HL-60 (cell line): ENCODE measurements around the gene ERCC4.
"Not testable (repeated sequence)": the region's sequence is repeated elsewhere in the genome, so short reads cannot be mapped to it uniquely, and the experiment has no call there.

Experiments
- DNase-seq, 2 experiments: peaks; one replicate each; pipeline ENCODE4 v3.0.0-alpha.2; 2010 to 2020; ENCODE audit warnings: low read depth in 1 of 2, low spot score in 1 of 2
- H3K27ac ChIP-seq: fragments of 250-450 bp; sonication (Bioruptor Pico); replicated peaks from 2 replicates; pipeline ENCODE4 v1.5.1; 2020; ENCODE audit warnings: mild to moderate bottlenecking, moderate library complexity
- H3K27me3 ChIP-seq: fragments of 250-450 bp; sonication (Bioruptor Pico); 2 replicates; pipeline ENCODE4 v1.5.1; 2021; ENCODE audit warnings: mild to moderate bottlenecking, moderate library complexity; ENCODE audit not compliant: insufficient read depth, poor library complexity, severe bottlenecking
- H3K4me3 ChIP-seq: replicated peaks from 2 replicates; pipeline ENCODE4 v1.5.1; 2011; ENCODE audit warnings: mild to moderate bottlenecking, control low read depth, low read length; ENCODE audit not compliant: insufficient read depth
- CTCF ChIP-seq: IDR thresholded peaks from one replicate; pipeline ENCODE4 v1.5.1; 2011; ENCODE audit warnings: low read length, control low read depth, inconsistent platforms; ENCODE audit not compliant: insufficient read depth
- GABPA ChIP-seq: IDR thresholded peaks from 2 replicates; pipeline ENCODE4 v1.6.1; 2012; ENCODE audit warnings: low read depth
- POLR2AphosphoS5 ChIP-seq: IDR thresholded peaks from 2 replicates; pipeline ENCODE4 v1.6.1; 2012; ENCODE audit warnings: low read depth
- REST ChIP-seq: IDR thresholded peaks from 2 replicates; pipeline ENCODE4 v1.6.1; 2012; ENCODE audit warnings: low read depth; ENCODE audit not compliant: insufficient replicate concordance
- SPI1 ChIP-seq: IDR thresholded peaks from 2 replicates; pipeline ENCODE4 v1.6.1; 2012; ENCODE audit warnings: low read depth, mild to moderate bottlenecking, borderline replicate concordance

Gene ERCC4

GRCh38 chr16:13902677-13903076, 17.3 kb upstream of the ERCC4 start:
- Histone ChIP-seq H3K27me3 (no peaks in the 10 kb centered on the region), H3K4me3 (no peak overlapping the region), H3K27ac (no peak overlapping the region)
- TF ChIP-seq REST: no peak
- no peak for TF ChIP-seq CTCF
- no peak for TF ChIP-seq SPI1
- no peak for TF ChIP-seq POLR2AphosphoS5
- no peak for TF ChIP-seq GABPA
- DNase-seq: no peak

- no peak overlapping the region for H3K27ac ChIP-seq
- H3K27me3 ChIP-seq: no peaks in the 10 kb centered on the region
- no peak overlapping the region for H3K4me3 ChIP-seq
- TF ChIP-seq POLR2AphosphoS5: no peak
- TF ChIP-seq SPI1: no peak
- no peak for TF ChIP-seq CTCF
- no peak for TF ChIP-seq REST
- no peak for TF ChIP-seq GABPA
- DNase-seq: no peak
Observed at GRCh38 chr16:13904179-13904691, 15.7 kb upstream of the ERCC4 start.

GRCh38 chr16:13904822-13905221, 15.1 kb upstream of the ERCC4 start:
- TF ChIP-seq CTCF: peak; percentile 30
- H3K27ac ChIP-seq, H3K4me3 ChIP-seq, H3K27me3 ChIP-seq: not testable (repeated sequence)
- peak in 1 of 2 experiments; percentile 59 for DNase-seq
